Stimulated activated CD8-positive, alpha-beta memory T cell treated with anti-CD3 and anti-CD28 coated beads, Interleukin-2, amount 100 ng/mL, for 48 hours (primary cell): Measurements from ENCODE around the gene RBMS3.
"Not testable (repeated sequence)": the region's sequence is repeated elsewhere in the genome, so short reads cannot be mapped to it uniquely, and the experiment has no call there.

Experiments
- DNase-seq, 2 donors: peaks; one replicate each; pipeline ENCODE4 v3.0.0-alpha.2; 2020; ENCODE audit warnings: low read depth in 2 of 2

The RBMS3 gene

GRCh38 chr3:29429055-29429679, 148.3 kb downstream of the RBMS3 start:
- no peak for DNase-seq

- DNase-seq = no peak
Measured at GRCh38 chr3:29430558-29430971, 149.7 kb downstream of the RBMS3 start.

- no peak for DNase-seq
Measured at GRCh38 chr3:29436612-29437323, 155.9 kb downstream of the RBMS3 start.

- no peak for DNase-seq
Measured at GRCh38 chr3:29438580-29438979, 157.7 kb downstream of the RBMS3 start.

- no peak for DNase-seq
Measured at GRCh38 chr3:29440413-29441305, 159.8 kb downstream of the RBMS3 start.

GRCh38 chr3:29441422-29441821, 160.6 kb downstream of the RBMS3 start:
- DNase-seq = no peak

GRCh38 chr3:29447946-29448627, 167.2 kb downstream of the RBMS3 start:
- no peak for DNase-seq

GRCh38 chr3:29451920-29452319, 171.0 kb downstream of the RBMS3 start:
- no peak for DNase-seq

- no peak for DNase-seq
Measured at GRCh38 chr3:29452934-29453283, 172.0 kb downstream of the RBMS3 start.

GRCh38 chr3:29453284-29454001, 172.6 kb downstream of the RBMS3 start:
- DNase-seq = no peak

GRCh38 chr3:29454161-29454611, 173.3 kb downstream of the RBMS3 start:
- no peak for DNase-seq

- no peak for DNase-seq
Measured at GRCh38 chr3:29456901-29457300, 176.0 kb downstream of the RBMS3 start.

GRCh38 chr3:29463304-29463703, 182.4 kb downstream of the RBMS3 start:
- no peak for DNase-seq

GRCh38 chr3:29465836-29466235, 185.0 kb downstream of the RBMS3 start:
- no peak for DNase-seq

- no peak for DNase-seq
Measured at GRCh38 chr3:29466442-29466841, 185.6 kb downstream of the RBMS3 start.

- no peak for DNase-seq
Measured at GRCh38 chr3:29468187-29468586, 187.3 kb downstream of the RBMS3 start.

GRCh38 chr3:29473481-29474170, 192.8 kb downstream of the RBMS3 start:
- DNase-seq = not testable (repeated sequence)

GRCh38 chr3:29475305-29475840, 194.5 kb downstream of the RBMS3 start:
- no peak for DNase-seq

- no peak for DNase-seq
Measured at GRCh38 chr3:29475854-29476253, 195.0 kb downstream of the RBMS3 start.

- no peak for DNase-seq
Measured at GRCh38 chr3:29478611-29479010, 197.7 kb downstream of the RBMS3 start.
